Spleen (tissue), 7 donors: ENCODE results near the gene CD8B2.

Experiments used
- POLR2AphosphoS5 ChIP-seq, 3 donors: sonication (generic); formaldehyde crosslinking; IDR thresholded peaks; one replicate each; pipeline ENCODE4 v1.5.1; 2017; ENCODE audit warnings: antibody characterized with exemption in 3 of 3
- TF ChIP-seq, protein P1 (sequence below), 11 experiments: fragments of 200-600 bp in 7 of 11; fragments of 450-650 bp in 4 of 11; sonication (generic) in 4 of 11; IDR thresholded peaks in 8 of 11; conservative IDR thresholded peaks in 3 of 11; 1 replicate in 7 of 11; 2 replicates in 4 of 11; pipeline versions ENCODE4 v1.4.0 to v1.8.0; 2016 to 2021; ENCODE audit warnings: antibody characterized with exemption in 11 of 11, inconsistent platforms in 4 of 11, mild to moderate bottlenecking in 1 of 11
- donor health status: DM: no; HTN: no; CAD: no; lungs with moderate emphysema.
- donor health status: DM: no; HTN: no; CAD: no.
- donor health status: DM: no; HTN: no; CAD: no.

DNA sequence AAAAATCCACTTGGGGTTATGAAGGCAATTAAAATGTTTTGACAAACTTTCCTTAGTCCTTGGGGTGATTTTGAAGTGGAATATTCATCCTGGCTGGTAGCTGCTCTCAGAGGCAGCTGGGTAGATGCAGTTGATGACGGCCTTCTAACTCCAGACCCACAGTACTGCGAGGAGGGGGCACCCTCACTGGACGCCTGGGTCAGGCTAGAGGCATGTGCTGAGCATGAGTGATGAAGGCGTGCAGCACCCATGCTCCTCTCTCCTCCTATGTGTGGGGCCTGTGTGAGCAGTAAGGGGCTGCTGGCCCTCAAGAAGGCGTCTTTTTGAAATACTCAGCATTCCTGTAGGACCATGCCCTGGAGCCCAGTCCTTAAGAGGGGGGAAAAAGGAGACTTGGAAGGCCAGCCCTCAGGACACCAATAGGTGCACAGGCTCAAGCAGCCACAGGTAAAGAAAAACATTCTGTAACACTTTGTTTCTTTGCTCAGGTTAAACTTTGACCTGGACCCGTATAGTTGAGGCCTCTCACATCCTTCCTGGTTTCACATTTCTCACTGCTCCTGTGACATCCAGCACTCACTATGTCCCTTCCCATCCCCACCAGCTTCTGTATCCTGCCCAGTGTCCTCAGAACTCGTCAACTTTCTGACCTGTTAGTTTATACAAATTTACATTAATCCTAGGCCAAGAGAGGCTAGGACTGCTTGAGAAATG, 64.4 kb downstream of the CD8B2 start:
- no peak for TF ChIP-seq POLR2AphosphoS5 (IDR thresholded peaks at IDR 0.05)
- TF ChIP-seq, protein P1, sequence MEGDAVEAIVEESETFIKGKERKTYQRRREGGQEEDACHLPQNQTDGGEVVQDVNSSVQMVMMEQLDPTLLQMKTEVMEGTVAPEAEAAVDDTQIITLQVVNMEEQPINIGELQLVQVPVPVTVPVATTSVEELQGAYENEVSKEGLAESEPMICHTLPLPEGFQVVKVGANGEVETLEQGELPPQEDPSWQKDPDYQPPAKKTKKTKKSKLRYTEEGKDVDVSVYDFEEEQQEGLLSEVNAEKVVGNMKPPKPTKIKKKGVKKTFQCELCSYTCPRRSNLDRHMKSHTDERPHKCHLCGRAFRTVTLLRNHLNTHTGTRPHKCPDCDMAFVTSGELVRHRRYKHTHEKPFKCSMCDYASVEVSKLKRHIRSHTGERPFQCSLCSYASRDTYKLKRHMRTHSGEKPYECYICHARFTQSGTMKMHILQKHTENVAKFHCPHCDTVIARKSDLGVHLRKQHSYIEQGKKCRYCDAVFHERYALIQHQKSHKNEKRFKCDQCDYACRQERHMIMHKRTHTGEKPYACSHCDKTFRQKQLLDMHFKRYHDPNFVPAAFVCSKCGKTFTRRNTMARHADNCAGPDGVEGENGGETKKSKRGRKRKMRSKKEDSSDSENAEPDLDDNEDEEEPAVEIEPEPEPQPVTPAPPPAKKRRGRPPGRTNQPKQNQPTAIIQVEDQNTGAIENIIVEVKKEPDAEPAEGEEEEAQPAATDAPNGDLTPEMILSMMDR (IDR thresholded peaks at IDR 0.05 in 8 of 11, conservative IDR thresholded peaks at IDR 0.05 in 3 of 11): no peak
